Measurements from ENCODE around the gene IFFO2. TPM values are rescaled to one million over a fixed set of nuclear protein-coding genes. Genes with fewer than 3 reads are reported as not detected.
A peak's percentile ranks its signal among the peaks of the same experiment; 100 is the strongest.

IFFO2 gene
- total and polyA plus RNA-seq, 7 donors = 1.2 to 35.0 (median 8.6) TPM

- 87 to 88% methylated on average over 14 of the region's 14 CpGs for WGBS, 2 donors
- intact Hi-C loops (cut with DNase I) = no loop called here
- Histone ChIP-seq H3K27me3 (no peaks in the 10 kb centered on the region), H3K9me3 (no peaks in the 10 kb centered on the region), H3K4me1 (peaks cover 0 to 78% (median 64%) of the 10 kb centered on the region in 4 donors), H3K4me3 (no peak overlapping the region), H3K27ac (peak overlapping the region in 2 of 4 donors; percentile 29 to 94), H3K36me3 (no peaks in the 10 kb centered on the region)
- DNase-seq = no peak
- TF ChIP-seq POLR2A (IDR thresholded peaks at IDR 0.05) = no peak
- no peak for TF ChIP-seq CTCF (IDR thresholded peaks at IDR 0.05)
- TF ChIP-seq EP300 (IDR thresholded peaks at IDR 0.05) = no peak
- TF ChIP-seq POLR2AphosphoS5 (IDR thresholded peaks at IDR 0.05) = no peak
These were observed 18.3 kb downstream of the IFFO2 start for GRCh38 chr1:18938008-18938706.

GRCh38 chr1:18937539-18937938, 18.9 kb downstream of the IFFO2 start:
- Histone ChIP-seq H3K36me3 (no peaks in the 10 kb centered on the region), H3K4me1 (peaks cover 0 to 79% (median 66%) of the 10 kb centered on the region in 4 donors), H3K27ac (peak overlapping the region in 1 of 4 donors; percentile 94), H3K27me3 (no peaks in the 10 kb centered on the region), H3K9me3 (no peaks in the 10 kb centered on the region), H3K4me3 (no peak overlapping the region)
- WGBS, 2 donors = 89 to 90% methylated on average over 8 of the region's 8 CpGs
- intact Hi-C loops (cut with DNase I) = no loop called here
- no peak for DNase-seq
- no peak for TF ChIP-seq POLR2AphosphoS5 (IDR thresholded peaks at IDR 0.05)
- no peak for TF ChIP-seq POLR2A (IDR thresholded peaks at IDR 0.05)
- TF ChIP-seq EP300 (IDR thresholded peaks at IDR 0.05) = no peak
- TF ChIP-seq CTCF (IDR thresholded peaks at IDR 0.05) = no peak

GRCh38 chr1:18936814-18937481, 19.5 kb downstream of the IFFO2 start:
- intact Hi-C loops (cut with DNase I) = no loop called here
- no peaks in the 10 kb centered on the region for H3K9me3 ChIP-seq
- no peak overlapping the region for H3K4me3 ChIP-seq
- no peak for TF ChIP-seq CTCF (IDR thresholded peaks at IDR 0.05)
- no peak for TF ChIP-seq POLR2A (IDR thresholded peaks at IDR 0.05)
- TF ChIP-seq EP300 (IDR thresholded peaks at IDR 0.05) = no peak
- TF ChIP-seq POLR2AphosphoS5 (IDR thresholded peaks at IDR 0.05) = no peak
- 90 to 91% methylated on average over 11 of the region's 11 CpGs for WGBS, 2 donors
- H3K27ac ChIP-seq = peak overlapping the region in 1 of 4 donors; percentile 94
- H3K36me3 ChIP-seq = no peaks in the 10 kb centered on the region
- no peak for DNase-seq
- H3K27me3 ChIP-seq = no peaks in the 10 kb centered on the region
- peaks cover 0 to 79% (median 64%) of the 10 kb centered on the region in 4 donors for H3K4me1 ChIP-seq

- TF ChIP-seq POLR2A (IDR thresholded peaks at IDR 0.05) (no peak), CTCF (IDR thresholded peaks at IDR 0.05) (no peak), POLR2AphosphoS5 (IDR thresholded peaks at IDR 0.05) (no peak), EP300 (IDR thresholded peaks at IDR 0.05) (no peak)
- no peak overlapping the region for H3K27ac ChIP-seq
- no peak for DNase-seq
- no peaks in the 10 kb centered on the region for H3K36me3 ChIP-seq
- WGBS, 2 donors = 95 to 96% methylated on average over 3 of the region's 3 CpGs
- no peaks in the 10 kb centered on the region for H3K27me3 ChIP-seq
- intact Hi-C loops (cut with DNase I) = no loop called here
- no peak overlapping the region for H3K4me3 ChIP-seq
- peaks cover 0 to 79% (median 62%) of the 10 kb centered on the region in 4 donors for H3K4me1 ChIP-seq
- no peaks in the 10 kb centered on the region for H3K9me3 ChIP-seq
These were observed 20.0 kb downstream of the IFFO2 start for GRCh38 chr1:18936471-18936813.
